Measurements from ENCODE around the gene TMEM41A.

TMEM41A gene

GRCh38 chr3:185521349-185522138 lies 22.7 kb upstream of the TMEM41A start:
- no peak for TF ChIP-seq REST (IDR thresholded peaks at IDR 0.05; ENCODE audit: insufficient read depth in 1 of 2, low read depth in 2 of 2, low read length in 2 of 2)
- TF ChIP-seq POLR2AphosphoS5 (IDR thresholded peaks at IDR 0.05; ENCODE audit: low read depth, low read length), result no peak
- no peak for TF ChIP-seq TAF1 (IDR thresholded peaks at IDR 0.05; ENCODE audit: borderline replicate concordance, insufficient read depth, low read length)
- no peak for TF ChIP-seq FOXP2 (optimal IDR thresholded peaks at IDR 0.05; ENCODE audit: borderline replicate concordance, extremely low read depth, extremely low read length, insufficient read depth)
- TF ChIP-seq SIN3A (IDR thresholded peaks at IDR 0.05; ENCODE audit: borderline replicate concordance, insufficient read depth, low read length), result no peak

- no peak for TF ChIP-seq REST (IDR thresholded peaks at IDR 0.05; ENCODE audit: insufficient read depth in 1 of 2, low read depth in 2 of 2, low read length in 2 of 2)
- TF ChIP-seq TAF1 (IDR thresholded peaks at IDR 0.05; ENCODE audit: borderline replicate concordance, insufficient read depth, low read length), result no peak
- TF ChIP-seq FOXP2 (optimal IDR thresholded peaks at IDR 0.05; ENCODE audit: borderline replicate concordance, extremely low read depth, extremely low read length, insufficient read depth), result no peak
- TF ChIP-seq SIN3A (IDR thresholded peaks at IDR 0.05; ENCODE audit: borderline replicate concordance, insufficient read depth, low read length), result no peak
- TF ChIP-seq POLR2AphosphoS5 (IDR thresholded peaks at IDR 0.05; ENCODE audit: low read depth, low read length), result no peak
These were observed 20.2 kb upstream of the TMEM41A start for GRCh38 chr3:185519021-185519420.

GRCh38 chr3:185517387-185518130 lies 18.7 kb upstream of the TMEM41A start:
- no peak for TF ChIP-seq SIN3A (IDR thresholded peaks at IDR 0.05; ENCODE audit: borderline replicate concordance, insufficient read depth, low read length)
- TF ChIP-seq TAF1 (IDR thresholded peaks at IDR 0.05; ENCODE audit: borderline replicate concordance, insufficient read depth, low read length), result no peak
- TF ChIP-seq FOXP2 (optimal IDR thresholded peaks at IDR 0.05; ENCODE audit: borderline replicate concordance, extremely low read depth, extremely low read length, insufficient read depth), result no peak
- TF ChIP-seq REST (IDR thresholded peaks at IDR 0.05; ENCODE audit: insufficient read depth in 1 of 2, low read depth in 2 of 2, low read length in 2 of 2), result no peak

GRCh38 chr3:185511711-185512110 lies 12.9 kb upstream of the TMEM41A start:
- TF ChIP-seq REST (IDR thresholded peaks at IDR 0.05; ENCODE audit: insufficient read depth in 1 of 2, low read depth in 2 of 2, low read length in 2 of 2) (no peak), SIN3A (IDR thresholded peaks at IDR 0.05; ENCODE audit: borderline replicate concordance, insufficient read depth, low read length) (no peak), POLR2AphosphoS5 (IDR thresholded peaks at IDR 0.05; ENCODE audit: low read depth, low read length) (no peak), FOXP2 (optimal IDR thresholded peaks at IDR 0.05; ENCODE audit: borderline replicate concordance, extremely low read depth, extremely low read length, insufficient read depth) (no peak), TAF1 (IDR thresholded peaks at IDR 0.05; ENCODE audit: borderline replicate concordance, insufficient read depth, low read length) (no peak)

All from PFSK-1 (cell line).